HG03521 (cell line): ENCODE data around the gene THOC6.
A peak's percentile ranks its signal among the peaks of the same experiment; 100 is the strongest.

Experiments
- ATAC-seq: cut with Tn5 transposase; IDR thresholded peaks from one replicate; pipeline ENCODE4 v1.9.1; 2021; ENCODE audit warnings: mild to moderate bottlenecking, moderate library complexity; ENCODE audit not compliant: unreplicated experiment

The THOC6 gene

GRCh38 chr16:3014971-3015370 lies 8.9 kb upstream of the THOC6 start:
- ATAC-seq = no peak

GRCh38 chr16:3015865-3016521 lies 7.8 kb upstream of the THOC6 start:
- no peak for ATAC-seq

DNA sequence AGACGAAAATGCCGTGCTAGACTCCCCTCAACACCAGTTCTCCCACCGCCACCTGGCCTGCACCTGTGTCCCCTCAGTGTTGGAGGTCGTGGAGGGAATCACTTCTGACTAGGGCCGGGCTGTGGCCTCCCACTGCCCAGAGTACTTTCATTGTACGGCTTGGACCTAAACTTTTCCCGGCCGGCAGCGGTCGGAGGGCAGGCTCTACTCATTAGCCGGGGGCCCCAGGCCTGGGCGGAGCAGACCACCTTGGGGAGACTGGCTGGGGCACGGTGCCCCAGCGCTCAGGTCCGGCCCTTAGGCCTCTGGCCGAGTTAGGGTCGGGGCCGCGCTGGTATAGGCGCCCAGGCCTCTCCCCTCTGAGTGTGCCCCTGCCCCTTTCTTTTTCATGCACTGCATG lies 6.5 kb upstream of the THOC6 start:
- no peak for ATAC-seq

- no peak for ATAC-seq
Measured at GRCh38 chr16:3017794-3018506, 5.9 kb upstream of the THOC6 start, which contains the start of gene CLDN6. Gene CLDN6 (minus strand): TSS chr16:3018183. CDS start chr16:3016021, 2,162 bp downstream.

DNA sequence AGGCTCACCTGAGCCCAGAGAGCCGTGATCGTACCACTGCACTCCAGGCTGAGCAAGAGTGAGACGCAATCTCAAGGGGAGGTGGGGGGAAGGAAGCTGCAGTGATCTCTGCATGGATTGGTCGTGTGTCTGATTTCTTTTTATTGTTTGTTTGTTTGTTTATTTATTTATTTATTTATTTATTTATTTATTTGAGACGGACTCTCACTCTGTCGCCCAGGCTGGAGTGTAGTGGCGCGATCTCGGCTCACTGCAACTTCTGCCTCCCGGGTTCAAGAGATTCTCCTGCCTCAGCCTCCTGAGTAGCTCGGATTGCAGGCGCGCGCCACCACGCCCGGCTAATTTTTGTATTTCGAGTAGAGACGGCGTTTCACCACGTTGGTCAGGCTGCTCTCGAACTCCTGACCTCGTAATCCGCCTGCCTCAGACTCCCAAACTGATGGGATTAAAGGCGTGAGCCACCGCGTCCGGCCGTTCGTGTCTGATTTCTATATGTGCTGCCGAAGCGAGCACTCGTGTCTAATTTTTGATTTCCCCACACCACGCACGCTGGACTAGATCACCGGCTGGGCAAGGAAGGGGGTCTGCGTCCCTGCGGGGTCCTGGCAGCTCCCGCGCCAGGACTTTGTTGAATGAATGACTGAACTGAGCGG lies 4.1 kb upstream of the THOC6 start:
- no peak for ATAC-seq

DNA sequence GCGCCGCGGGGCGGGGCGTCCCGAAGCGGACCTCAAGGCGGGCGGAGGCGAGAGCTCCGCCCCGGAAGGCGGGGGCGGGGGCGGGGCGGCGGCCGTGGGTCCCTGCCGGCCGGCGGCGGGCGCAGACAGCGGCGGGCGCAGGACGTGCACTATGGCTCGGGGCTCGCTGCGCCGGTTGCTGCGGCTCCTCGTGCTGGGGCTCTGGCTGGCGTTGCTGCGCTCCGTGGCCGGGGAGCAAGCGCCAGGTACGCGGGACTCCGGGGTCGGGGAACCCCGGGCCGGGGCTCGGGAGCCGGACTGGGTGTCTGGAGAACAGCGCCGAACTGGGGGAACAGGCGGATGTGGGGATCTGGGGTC lies 3.6 kb upstream of the THOC6 start, which contains the start of gene TNFRSF12A:
TNFRSF12A (plus strand) TSS at position 122 of the 357 bp plus-strand sequence; CDS start at position 152, 30 bp downstream.
- ATAC-seq = peak; percentile 23

GRCh38 chr16:3020604-3021448 lies 3.0 kb upstream of the THOC6 start:
- no peak for ATAC-seq

- ATAC-seq = no peak
Measured at GRCh38 chr16:3021449-3022207, 2.2 kb upstream of the THOC6 start.

DNA sequence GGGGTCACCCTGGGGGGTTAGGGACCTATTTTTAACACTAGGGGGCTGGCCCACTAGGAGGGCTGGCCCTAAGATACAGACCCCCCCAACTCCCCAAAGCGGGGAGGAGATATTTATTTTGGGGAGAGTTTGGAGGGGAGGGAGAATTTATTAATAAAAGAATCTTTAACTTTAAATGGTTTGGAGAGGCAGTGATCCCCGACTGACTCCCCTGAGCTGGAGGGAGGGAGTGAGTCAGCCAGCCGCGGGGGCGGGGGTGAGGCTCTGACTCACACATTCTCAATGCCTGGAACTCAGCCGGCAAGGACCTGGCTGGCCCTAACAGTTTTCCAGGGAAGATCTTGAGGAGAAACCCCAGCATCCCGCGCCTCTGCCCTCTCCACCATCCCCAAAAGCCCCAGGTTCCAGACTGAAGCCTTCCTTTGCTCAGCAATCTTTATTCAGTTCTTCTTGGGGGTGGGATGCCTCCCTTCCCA lies 1.6 kb upstream of the THOC6 start:
- no peak for ATAC-seq

DNA sequence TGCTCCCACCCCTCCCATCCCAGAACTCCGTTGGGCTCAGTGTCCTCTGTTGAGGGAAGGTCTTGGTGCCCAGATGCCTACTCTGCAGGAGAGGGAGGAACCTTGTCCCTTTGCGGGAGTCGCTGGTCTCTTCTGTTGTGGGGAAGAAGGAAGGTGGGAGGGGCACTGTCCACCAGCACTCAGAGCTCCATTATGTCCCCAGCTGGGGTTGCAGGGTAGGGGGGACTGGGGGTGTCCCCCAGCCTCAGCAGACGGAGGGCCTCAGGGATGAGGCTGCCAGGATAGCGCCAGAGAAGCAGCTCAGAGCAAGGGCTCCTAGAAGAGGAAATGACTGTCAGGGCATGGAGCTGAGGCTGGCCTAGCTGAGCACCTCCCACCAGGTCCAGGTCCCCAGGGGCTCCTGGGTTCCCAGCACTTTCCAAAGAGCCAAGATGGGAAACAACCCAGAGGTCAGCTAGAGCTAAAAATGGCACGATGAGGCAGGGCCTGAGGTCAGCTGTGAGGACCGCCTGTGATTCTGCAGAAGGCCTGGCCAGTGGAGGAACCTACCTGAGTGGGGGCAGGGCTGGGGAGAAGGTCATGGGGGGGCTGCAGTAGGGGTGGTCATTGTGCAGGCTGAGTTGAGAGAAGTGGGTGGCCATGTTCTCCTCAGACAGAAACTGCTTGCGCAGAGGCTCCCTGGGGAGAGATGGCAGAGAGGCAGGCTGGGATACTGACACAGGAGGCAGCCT lies 986 bp upstream of the THOC6 start:
- no peak for ATAC-seq

DNA sequence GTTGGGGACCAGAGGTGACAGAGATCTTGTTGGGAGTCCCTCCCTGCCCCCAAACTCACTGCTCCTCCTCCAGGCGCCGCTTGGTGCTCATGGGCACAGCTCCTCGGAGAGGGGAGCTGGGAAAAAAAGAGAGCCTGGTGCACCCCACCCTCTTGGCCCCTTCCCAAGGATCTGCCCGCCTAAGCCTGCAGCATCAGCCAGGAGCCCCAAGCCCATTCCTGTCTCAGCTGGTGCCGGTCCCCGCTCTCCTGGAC lies 493 bp upstream of the THOC6 start:
- no peak for ATAC-seq

GRCh38 chr16:3025032-3026002 lies 1.5 kb downstream of the THOC6 start:
- ATAC-seq = no peak

GRCh38 chr16:3026003-3026378 lies 2.2 kb downstream of the THOC6 start:
- no peak for ATAC-seq

- ATAC-seq = no peak
Measured at GRCh38 chr16:3026609-3027488, 3.0 kb downstream of the THOC6 start.

DNA sequence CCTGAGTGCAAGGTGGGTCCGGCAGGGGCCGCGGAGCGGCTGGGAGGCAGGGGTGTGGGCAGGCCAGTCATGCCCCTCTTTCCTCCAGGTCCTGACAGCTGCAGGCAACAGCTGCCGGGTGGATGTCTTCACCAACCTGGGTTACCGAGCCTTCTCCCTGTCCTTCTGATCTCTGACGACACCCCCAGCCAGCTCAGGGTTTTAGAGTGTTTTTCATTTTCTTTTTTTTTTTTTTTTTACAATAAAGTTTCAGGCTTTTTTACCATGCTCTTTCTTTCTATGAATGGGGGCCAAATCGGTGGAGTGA lies 3.6 kb downstream of the THOC6 start:
- no peak for ATAC-seq

DNA sequence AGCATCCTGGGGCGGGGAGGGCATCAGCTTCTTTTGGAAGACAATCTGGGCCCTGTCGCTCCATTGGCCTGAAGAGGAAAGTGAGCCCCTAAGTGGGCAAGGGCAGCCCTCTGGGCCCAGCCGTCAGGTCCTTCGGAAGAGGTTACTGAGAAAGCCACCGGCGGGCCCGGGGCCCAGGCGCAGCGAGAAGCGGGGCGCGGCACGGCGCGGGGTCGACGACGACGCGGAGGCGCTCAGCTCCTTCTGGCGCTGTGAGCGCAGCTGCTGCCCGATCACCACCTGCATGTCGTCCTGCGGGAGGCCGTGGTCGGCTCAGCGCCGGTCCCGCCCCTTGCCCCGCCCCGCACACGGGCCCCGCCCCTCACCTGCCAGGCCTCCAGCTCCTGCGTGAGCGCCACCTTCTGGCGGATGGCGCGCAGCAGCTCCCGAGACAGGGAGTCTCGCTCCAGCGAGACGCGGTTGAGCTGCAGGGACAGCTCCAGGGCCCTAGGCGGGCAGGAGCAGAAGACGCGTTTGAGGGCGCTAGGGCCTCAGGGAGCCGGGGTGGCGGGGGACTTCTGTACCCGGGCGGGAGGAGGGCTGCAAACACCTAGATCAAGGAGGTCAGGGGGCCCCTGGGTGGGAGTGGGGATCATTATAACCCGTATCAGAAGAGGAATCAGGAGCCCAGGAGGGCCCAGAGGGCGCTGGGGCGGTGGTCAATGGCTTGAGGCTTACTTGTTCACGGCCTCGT lies 4.3 kb downstream of the THOC6 start:
- ATAC-seq = no peak

DNA sequence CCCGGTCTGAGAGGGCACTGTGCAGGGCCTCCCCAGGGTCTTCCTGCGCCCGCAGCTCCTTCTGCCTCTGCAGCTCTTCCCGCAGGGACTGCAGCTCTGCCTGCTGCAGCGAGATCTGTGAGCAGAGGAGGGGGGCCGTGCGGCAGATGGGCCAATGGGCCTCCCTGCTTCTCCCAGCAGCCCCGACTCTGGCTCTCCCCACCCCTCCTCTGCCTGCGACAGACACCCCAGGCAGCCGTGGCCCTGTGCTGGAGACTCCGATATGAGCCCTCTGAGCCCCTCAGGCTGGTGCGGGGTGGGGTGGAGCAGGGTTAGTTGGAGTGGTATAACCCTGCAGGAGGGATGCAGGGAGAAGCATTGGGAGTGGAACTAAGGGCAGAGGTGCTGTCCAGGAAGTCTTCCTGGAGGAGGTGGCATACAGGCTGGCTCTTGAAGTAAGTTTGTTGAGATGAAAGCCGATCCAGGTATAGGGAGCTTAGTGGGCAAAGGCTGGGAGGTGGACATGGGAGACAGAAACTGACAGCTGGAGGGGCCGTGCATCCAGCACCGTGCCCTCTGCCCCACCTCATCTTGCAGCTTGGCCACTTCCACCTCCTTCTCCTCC lies 5.0 kb downstream of the THOC6 start:
- no peak for ATAC-seq
